Fibroblast of skin of left quadriceps (primary cell): ENCODE results near the gene FAM83E.

Source experiments
- DNase-seq, 2 experiments: peaks; one replicate each; pipeline ENCODE4 v3.0.0-alpha.2; 2013; ENCODE audit warnings: low read depth in 2 of 2

FAM83E gene

GRCh38 chr19:48628486-48629296 is 13.8 kb upstream of the FAM83E start:
- no peak for DNase-seq

GRCh38 chr19:48627865-48628314 is 13.0 kb upstream of the FAM83E start:
- DNase-seq: no peak

- no peak for DNase-seq
These were observed 12.5 kb upstream of the FAM83E start for GRCh38 chr19:48627201-48627864.

GRCh38 chr19:48625891-48626327 is 11.0 kb upstream of the FAM83E start:
- no peak for DNase-seq

- DNase-seq: no peak
These were observed 10.2 kb upstream of the FAM83E start for GRCh38 chr19:48624791-48625723.

GRCh38 chr19:48624067-48624594 is 9.3 kb upstream of the FAM83E start:
- peak; percentile 95 to 96 for DNase-seq

- no peak for DNase-seq
These were observed 8.7 kb upstream of the FAM83E start for GRCh38 chr19:48623556-48624066.

GRCh38 chr19:48619692-48620585 is 5.1 kb upstream of the FAM83E start:
- DNase-seq: no peak

GRCh38 chr19:48618916-48619691 is 4.2 kb upstream of the FAM83E start, which contains the start of the genes RPL18 and SPHK2:
RPL18 (minus strand) TSS chr19:48619178; CDS start chr19:48619143, 35 bp downstream.
SPHK2 (plus strand) TSS chr19:48619506; CDS start chr19:48620515, 1,009 bp downstream.
- peak; percentile 99 for DNase-seq

GRCh38 chr19:48618278-48618915 is 3.5 kb upstream of the FAM83E start:
- no peak for DNase-seq

- no peak for DNase-seq
These were observed 2.5 kb upstream of the FAM83E start for GRCh38 chr19:48617146-48617937.

- DNase-seq: no peak
These were observed 1.7 kb upstream of the FAM83E start for GRCh38 chr19:48616491-48617056.

- no peak for DNase-seq
These were observed 1.2 kb upstream of the FAM83E start for GRCh38 chr19:48616041-48616436.

- DNase-seq: no peak
These were observed 560 bp upstream of the FAM83E start for GRCh38 chr19:48615231-48616040.

- DNase-seq: no peak
These were observed 932 bp downstream of the FAM83E start for GRCh38 chr19:48613852-48614435.

GRCh38 chr19:48613024-48613851 is 1.6 kb downstream of the FAM83E start:
- DNase-seq: no peak
